H1 (cell line): ENCODE data around the gene CREB3. TPM values are rescaled to one million over a fixed set of nuclear protein-coding genes. Genes with fewer than 3 reads are reported as not detected.
A peak's percentile ranks its signal among the peaks of the same experiment; 100 is the strongest.

Experiments
- CTCF ChIA-PET: fragments of 300-600 bp; sonication (Branson Sonifier 250); formaldehyde crosslinking; loops from one replicate; lab custom pipeline; 2021; ENCODE audit not compliant: partially characterized antibody; lab: Charles Lee
- POLR2A ChIA-PET: fragments of 300-600 bp; sonication (Branson Sonifier 250); formaldehyde crosslinking; loops from one replicate; lab custom pipeline; 2021; ENCODE audit warnings: inconsistent platforms; ENCODE audit not compliant: partially characterized antibody; lab: Charles Lee
- DNase-seq, 2 experiments: peaks; one replicate each; pipeline versions ENCODE4 v3.0.0 to v3.0.0-alpha.2; 2010 to 2022; ENCODE audit warnings: low spot score in 2 of 2, low read depth in 1 of 2, mixed read lengths in 1 of 2
- FAIRE-seq: peaks from 2 replicates; lab custom pipeline; 2011; peaks lifted over from hg19 to GRCh38; lab: Jason Lieb, UNC
- H2AFZ ChIP-seq: 2 replicates; pipeline ENCODE4 v1.8.1; 2012; ENCODE audit warnings: low read length, inconsistent platforms
- H2AK5ac ChIP-seq: 2 replicates; pipeline ENCODE4 v1.6.1; 2013; ENCODE audit warnings: low read depth, low read length
- H2BK120ac ChIP-seq: replicated peaks from 2 replicates; pipeline ENCODE3; 2013; ENCODE audit warnings: low read depth, low read length, inconsistent platforms
- H2BK12ac ChIP-seq: 2 replicates; pipeline ENCODE4 v1.6.1; 2013; ENCODE audit warnings: low read depth, low read length
- H2BK15ac ChIP-seq: 2 replicates; pipeline ENCODE4 v1.6.1; 2013; ENCODE audit warnings: low read length
- H2BK20ac ChIP-seq: 2 replicates; pipeline ENCODE4 v1.6.1; 2013; ENCODE audit warnings: low read length
- H2BK5ac ChIP-seq: 2 replicates; pipeline ENCODE4 v1.6.1; 2013; ENCODE audit warnings: low read depth, low read length
- H3K14ac ChIP-seq: 2 replicates; pipeline ENCODE4 v1.6.1; 2013; ENCODE audit warnings: inconsistent platforms; ENCODE audit not compliant: insufficient read length
- H3K18ac ChIP-seq: 2 replicates; pipeline ENCODE4 v1.6.1; 2013; ENCODE audit warnings: low read length; ENCODE audit errors: extremely low read depth
- H3K23ac ChIP-seq: 2 replicates; pipeline ENCODE4 v1.6.1; 2013; ENCODE audit warnings: inconsistent platforms; ENCODE audit not compliant: insufficient read length
- H3K23me2 ChIP-seq: 2 replicates; pipeline ENCODE4 v1.6.1; 2013; ENCODE audit warnings: low read depth, low read length
- H3K27ac ChIP-seq: 2 replicates; pipeline ENCODE4 v1.6.1; 2011; ENCODE audit warnings: low read depth, low read length, inconsistent platforms
- H3K27me3 ChIP-seq, 4 experiments: replicated peaks in 1 of 4; 1 replicate in 1 of 4; 2 replicates in 3 of 4; pipeline versions ENCODE4 v1.6.1 to v1.8.1; 2011 to 2013; ENCODE audit warnings: low read length in 3 of 4, mild to moderate bottlenecking in 3 of 4, inconsistent platforms in 2 of 4, mixed read lengths in 2 of 4, moderate library complexity in 1 of 4; ENCODE audit not compliant: control insufficient read depth in 3 of 4, insufficient read depth in 3 of 4; ENCODE audit errors: extremely low read depth in 1 of 4
- H3K36me3 ChIP-seq, 4 experiments: 2 replicates each; pipeline versions ENCODE4 v1.6.1 to v1.8.1; 2011 to 2013; ENCODE audit warnings: mild to moderate bottlenecking in 4 of 4, low read length in 3 of 4, moderate library complexity in 2 of 4, control low read depth in 1 of 4, inconsistent platforms in 1 of 4; ENCODE audit not compliant: insufficient read depth in 4 of 4, control insufficient read depth in 2 of 4
- H3K4ac ChIP-seq: replicated peaks from 2 replicates; pipeline ENCODE3; 2013; ENCODE audit warnings: low read length, low read depth, mixed read lengths, inconsistent platforms; ENCODE audit not compliant: insufficient read length
- H3K4me1 ChIP-seq, 4 experiments: replicated peaks in 1 of 4; 1 replicate in 1 of 4; 2 replicates in 3 of 4; pipeline versions ENCODE4 v1.6.1 to v1.8.1; 2011 to 2013; ENCODE audit warnings: low read length in 3 of 4, inconsistent platforms in 2 of 4, mixed read lengths in 1 of 4; ENCODE audit not compliant: insufficient read depth in 4 of 4, control insufficient read depth in 3 of 4
- H3K4me2 ChIP-seq, 2 experiments: 2 replicates each; pipeline versions ENCODE4 v1.6.1 to v1.8.1; 2011 to 2013; ENCODE audit warnings: low read depth in 2 of 2, low read length in 2 of 2, control low read depth in 1 of 2, inconsistent platforms in 1 of 2, mild to moderate bottlenecking in 1 of 2; ENCODE audit not compliant: insufficient read depth in 1 of 2
- H3K4me3 ChIP-seq, 4 experiments: fragments of 200-600, 300-600 bp in 1 of 4; sonication (generic), shearing (Covaris generic), sonication (Bioruptor Twin) in 1 of 4; 2 replicates each; pipeline versions ENCODE4 v1.5.1 to v1.8.1; 2011 to 2016; ENCODE audit warnings: low read length in 4 of 4, low read depth in 3 of 4, control low read depth in 2 of 4, inconsistent platforms in 2 of 4, mild to moderate bottlenecking in 2 of 4, mixed read lengths in 1 of 4, moderate library complexity in 1 of 4; ENCODE audit not compliant: insufficient read depth in 2 of 4; ENCODE audit errors: extremely low read depth in 1 of 4
- H3K56ac ChIP-seq: replicated peaks from 2 replicates; pipeline ENCODE3; 2013; ENCODE audit warnings: low read depth, mild to moderate bottlenecking, mixed read lengths, low read length, inconsistent platforms; ENCODE audit not compliant: insufficient read length
- H3K79me1 ChIP-seq: 2 replicates; pipeline ENCODE4 v1.6.1; 2013; ENCODE audit warnings: low read depth, low read length, control low read depth
- H3K79me2 ChIP-seq, 2 experiments: 2 replicates each; pipeline versions ENCODE4 v1.6.1 to v1.8.1; 2012 to 2013; ENCODE audit warnings: low read length in 2 of 2, mild to moderate bottlenecking in 2 of 2, inconsistent platforms in 1 of 2; ENCODE audit not compliant: insufficient read depth in 2 of 2, control insufficient read depth in 1 of 2
- H3K9ac ChIP-seq, 4 experiments: replicated peaks in 1 of 4; 1 replicate in 1 of 4; 2 replicates in 3 of 4; pipeline versions ENCODE4 v1.6.1 to v1.8.1; 2011 to 2013; ENCODE audit warnings: low read depth in 3 of 4, low read length in 3 of 4, control low read depth in 2 of 4, mild to moderate bottlenecking in 2 of 4, moderate library complexity in 2 of 4, inconsistent platforms in 1 of 4; ENCODE audit errors: extremely low read depth in 1 of 4
- H3K9me3 ChIP-seq, 2 experiments: 2 replicates each; pipeline versions ENCODE4 v1.6.1 to v1.8.1; 2012 to 2013; ENCODE audit warnings: mild to moderate bottlenecking in 2 of 2, moderate library complexity in 2 of 2, control low read depth in 1 of 2, inconsistent platforms in 1 of 2, low read depth in 1 of 2, low read length in 1 of 2, mixed read lengths in 1 of 2; ENCODE audit not compliant: insufficient read depth in 2 of 2
- H4K20me1 ChIP-seq, 2 experiments: replicated peaks in 1 of 2; 2 replicates each; pipeline versions ENCODE3 to v1.8.1; 2011 to 2013; ENCODE audit warnings: inconsistent platforms in 2 of 2, low read length in 2 of 2, mild to moderate bottlenecking in 1 of 2; ENCODE audit not compliant: insufficient read depth in 2 of 2, control insufficient read depth in 1 of 2
- H4K5ac ChIP-seq: 2 replicates; pipeline ENCODE4 v1.6.1; 2013; ENCODE audit warnings: low read length, low read depth, mixed read lengths, inconsistent platforms; ENCODE audit not compliant: insufficient read length
- H4K8ac ChIP-seq: 2 replicates; pipeline ENCODE4 v1.8.0; 2013; ENCODE audit warnings: mild to moderate bottlenecking, moderate library complexity, low read length, inconsistent platforms; ENCODE audit not compliant: insufficient read depth; ENCODE audit errors: extremely low read depth
- H4K91ac ChIP-seq: replicated peaks from 2 replicates; pipeline ENCODE3; 2013; ENCODE audit warnings: low read length, mixed read lengths, inconsistent platforms; ENCODE audit not compliant: insufficient read length
- KDM4A ChIP-seq: IDR thresholded peaks from one replicate; pipeline ENCODE4 v1.7.1; 2012; ENCODE audit warnings: low read depth, mild to moderate bottlenecking, moderate library complexity, low read length, inconsistent platforms; ENCODE audit not compliant: severe bottlenecking
- RAD21 ChIP-seq, 2 experiments: IDR thresholded peaks in 1 of 2; conservative IDR thresholded peaks in 1 of 2; 2 replicates each; pipeline ENCODE4 v1.6.1; 2011; ENCODE audit warnings: low read depth in 2 of 2, low read length in 2 of 2, improper control_type of control experiment in 1 of 2, inconsistent platforms in 1 of 2, mild to moderate bottlenecking in 1 of 2, moderate library complexity in 1 of 2
- SAP30 ChIP-seq: fragments of 300-600 bp; sonication (generic); IDR thresholded peaks from 2 replicates; pipeline ENCODE4 v1.7.1; 2012; ENCODE audit warnings: low read length, moderate library complexity, mild to moderate bottlenecking, inconsistent platforms; ENCODE audit not compliant: insufficient read depth, insufficient replicate concordance
- SIN3A ChIP-seq, 2 experiments: IDR thresholded peaks in 1 of 2; conservative IDR thresholded peaks in 1 of 2; 2 replicates each; pipeline ENCODE4 v1.6.1; 2011 to 2012; ENCODE audit warnings: low read length in 2 of 2, improper control_type of control experiment in 1 of 2, low read depth in 1 of 2, mild to moderate bottlenecking in 1 of 2
- SP4 ChIP-seq: IDR thresholded peaks from 2 replicates; pipeline ENCODE4 v1.6.1; 2012; ENCODE audit warnings: low read length, inconsistent platforms
- YY1 ChIP-seq: IDR thresholded peaks from 2 replicates; pipeline ENCODE4 v1.6.1; 2011; ENCODE audit warnings: low read depth, mild to moderate bottlenecking, low read length
- WGBS, 2 experiments: shearing (Covaris generic) in 1 of 2; methylation state at CpG; one replicate each; pipeline versions ENCODE4 v1.1.6 to v1.1.7; 2013 to 2015; ENCODE audit warnings: low lambda C conversion rate in 2 of 2, mixed read lengths in 2 of 2, inconsistent platforms in 1 of 2, low coverage in 1 of 2, missing lambda C conversion rate in 1 of 2; ENCODE audit not compliant: insufficient replicate concordance in 2 of 2, insufficient coverage in 1 of 2, insufficient read length in 1 of 2; ENCODE audit errors: extremely low coverage in 1 of 2, missing lambda C conversion rate in 1 of 2; 5-methylcytosine and 5-hydroxymethylcytosine counted together
- polyA plus RNA-seq, 7 experiments: library from polyadenylated mRNA; depleted of rRNA in 3 of 7; stranded (reverse) in 5 of 7; unstranded in 2 of 7; fragments of >200 nt in 5 of 7; fragments of 200-250 nt in 2 of 7; gene quantifications; 1 replicate in 5 of 7; 2 replicates in 1 of 7; 4 replicates in 1 of 7; pipeline versions ENCODE4 v1.2.1 to v1.2.3, GENCODE V29; 2011 to 2013; ENCODE audit warnings: missing spikeins in 2 of 7, mixed read lengths in 2 of 7
- total RNA-seq: library from RNA; stranded (reverse); fragmentation: NEBNext Ultra II Directional; extraction: Animal tissue kit (Norgen Biotek cat#: 25700); gene quantifications from 2 replicates; pipeline ENCODE4 v1.2.1, GENCODE V29; 2021

CREB3 gene
- total and polyA plus RNA-seq, 2 of the 8 experiments (the other 6 are each of a cell fraction or from before 2014, with no cell fraction given): 24.4 to 25.7 TPM

DNA sequence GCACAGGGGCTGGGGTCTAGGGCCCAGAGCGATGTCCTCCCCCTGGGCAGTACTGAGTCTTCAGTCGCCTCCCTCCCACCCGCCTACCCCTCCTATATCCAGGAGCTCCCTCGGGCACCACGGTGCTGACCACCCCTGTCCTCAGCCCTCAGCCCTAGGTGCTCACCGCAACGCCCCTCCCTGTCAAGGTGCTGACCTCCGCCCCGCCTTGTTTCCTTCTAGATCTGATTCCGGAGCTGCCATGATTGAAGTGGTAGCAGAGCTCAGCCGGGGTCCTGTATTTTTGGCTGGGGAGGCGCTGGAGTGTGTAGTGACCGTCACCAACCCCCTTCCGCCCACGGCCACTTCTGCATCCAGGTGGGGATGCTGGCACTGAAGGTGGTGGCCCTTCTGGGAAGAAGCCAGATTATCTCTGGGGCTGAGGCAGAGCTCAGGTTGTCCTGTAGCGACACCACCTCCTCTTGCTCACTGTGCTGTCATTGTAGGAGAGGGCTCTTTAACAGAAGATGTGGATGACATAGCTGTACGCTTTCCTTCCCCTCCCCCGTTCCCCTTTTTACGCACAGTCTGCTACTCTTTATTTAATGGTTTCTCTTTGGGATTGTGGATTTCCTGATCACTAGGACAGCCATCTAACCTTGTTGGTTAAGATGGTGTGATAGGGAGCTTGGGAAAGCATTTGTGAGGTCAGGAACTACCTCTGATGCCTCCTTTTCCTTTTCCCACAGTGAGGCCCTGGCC lies 17.2 kb downstream of the CREB3 start:
- Histone ChIP-seq H3K27me3 (no peaks in the 10 kb centered on the region), H3K4ac (no peak overlapping the region), H3K79me1 (peaks cover 9% of the 10 kb centered on the region; the same call in 1 of the 2 replicates), H3K27ac (0 out of 2 replicates have a peak overlapping the region, but pooled peaks have one; percentile 38), H3K56ac (no peak overlapping the region), H2BK20ac (no peak overlapping the region), H3K23me2 (peaks cover 11% of the 10 kb centered on the region), H3K23ac (no peak overlapping the region), H3K4me2 (peak overlapping the region; percentile 98 to 99), H3K9ac (peak overlapping the region in 3 of 4 experiments; percentile 57 to 69 (median 66); a peak in 6 of 7 replicates), H4K5ac (peak overlapping the region; percentile 84), H4K20me1 (peaks cover 11 to 19% of the 10 kb centered on the region in 2 experiments), H2AK5ac (no peak overlapping the region), H3K18ac (no peak overlapping the region), H2BK12ac (0 out of 2 replicates have a peak overlapping the region, but pooled peaks have one; percentile 12), H3K36me3 (peaks cover 3 to 26% (median 15%) of the 10 kb centered on the region in 4 experiments; a peak in 6 of 8 replicates), H3K4me1 (peaks cover 0 to 19% (median 5%) of the 10 kb centered on the region in 4 experiments; a peak in 5 of 7 replicates), H3K14ac (no peak overlapping the region), H3K9me3 (no peaks in the 10 kb centered on the region), H2BK120ac (no peak overlapping the region), H4K91ac (no peak overlapping the region), H2BK5ac (peak overlapping the region; percentile 80), H3K4me3 (peak overlapping the region; percentile 88 to 98 (median 94)), H2BK15ac (no peak overlapping the region; the same call in 1 of the 2 replicates), H4K8ac (peak overlapping the region; percentile 70; the same call in 1 of the 2 replicates), H2AFZ (peak overlapping the region; percentile 30; the same call in 1 of the 2 replicates), H3K79me2 (peaks cover 21 to 35% of the 10 kb centered on the region in 2 experiments)
- 15% methylated on average over 18 of the region's 19 CpGs; no CpG with 5 or more reads in 1 of the 2 experiments for WGBS, 2 experiments
- DNase-seq (no peak), FAIRE-seq (no peak)
- POLR2A ChIA-PET: interaction anchor here (1.2 to 7.0 kb wide), 12 partner anchors 9 to 85 kb away, joined by 3 to 59 read pairs (median 8); partner anchors contain the start of genes ARHGEF39, CREB3, TLN1 and TPM2
- TF ChIP-seq YY1 (0 out of 2 replicates have a peak, but pooled peaks have one; percentile 21), SP4 (no peak), SAP30 (peak; percentile 80), KDM4A (peak; percentile 25), SIN3A (conservative IDR thresholded peaks at IDR 0.05 in 1 of 2, IDR thresholded peaks at IDR 0.05 in 1 of 2; ENCODE audit: low read depth in 1 of 2, low read length in 2 of 2) (peak; percentile 28 to 43; a peak in 2 of 4 replicates), RAD21 (IDR thresholded peaks at IDR 0.05 in 1 of 2, conservative IDR thresholded peaks at IDR 0.05 in 1 of 2; ENCODE audit: low read depth in 2 of 2, low read length in 2 of 2) (no peak)
- CTCF ChIA-PET: interaction anchor here (0.5 to 7.2 kb wide), 12 partner anchors 9 to 258 kb away, joined by 3 to 87 read pairs (median 4); partner anchors contain the start of genes CREB3 and TLN1
